Progenitor cell of endocrine pancreas (in vitro differentiated cells): ENCODE results near the gene RNF212B. TPM values are rescaled to one million over a fixed set of nuclear protein-coding genes. Genes with fewer than 3 reads are reported as not detected.
"Not testable (repeated sequence)": the region's sequence is repeated elsewhere in the genome, so short reads cannot be mapped to it uniquely, and the experiment has no call there.

ENCODE experiments used
- DNase-seq: peaks from one replicate; pipeline ENCODE4 v3.0.0; 2021; ENCODE audit warnings: low spot score; ENCODE audit not compliant: unreplicated experiment
- H3K27ac Mint-ChIP-seq: 2 replicates; pipeline ENCODE4 v1.8.0; 2021; ENCODE audit warnings: mild to moderate bottlenecking, moderate library complexity, mixed read lengths
- H3K27me3 Mint-ChIP-seq: 2 replicates; pipeline ENCODE4 v1.8.0; 2021; ENCODE audit warnings: mixed read lengths
- H3K36me3 Mint-ChIP-seq: 2 replicates; pipeline ENCODE4 v1.8.0; 2022; ENCODE audit warnings: mixed read lengths; ENCODE audit not compliant: insufficient read depth
- H3K4me1 Mint-ChIP-seq: 2 replicates; pipeline ENCODE4 v1.8.0; 2021; ENCODE audit warnings: low read depth, mixed read lengths
- H3K4me3 Mint-ChIP-seq: 2 replicates; pipeline ENCODE4 v1.8.0; 2021; ENCODE audit warnings: low read depth, mild to moderate bottlenecking, moderate library complexity, mixed read lengths
- H3K9me3 Mint-ChIP-seq: 2 replicates; pipeline ENCODE4 v1.8.0; 2021; ENCODE audit warnings: low read depth, mixed read lengths
- CTCF ChIP-seq: fragments of 200-600 bp; sonication (generic); IDR thresholded peaks from one replicate; pipeline ENCODE4 v1.5.0; 2021; ENCODE audit warnings: antibody characterized with exemption, mild to moderate bottlenecking; ENCODE audit not compliant: unreplicated experiment
- total RNA-seq: library from RNA; stranded (reverse); gene quantifications from 2 replicates; pipeline ENCODE4 v1.2.1, GENCODE V29; 2021

Gene RNF212B
- total RNA-seq, 1 donor from 2014 or later: not detected

GRCh38 chr14:23217032-23218020 is 20.4 kb upstream of the RNF212B start:
- H3K4me1 Mint-ChIP-seq: no peaks in the 10 kb centered on the region
- H3K9me3 Mint-ChIP-seq: peaks cover 6% of the 10 kb centered on the region
- TF ChIP-seq CTCF: no peak
- no peaks in the 10 kb centered on the region for H3K27me3 Mint-ChIP-seq
- no peak for DNase-seq
- no peak overlapping the region for H3K4me3 Mint-ChIP-seq
- H3K36me3 Mint-ChIP-seq: no peaks in the 10 kb centered on the region
- H3K27ac Mint-ChIP-seq: no peak overlapping the region

- H3K27ac Mint-ChIP-seq: peak overlapping the region; percentile 24
- no peaks in the 10 kb centered on the region for H3K27me3 Mint-ChIP-seq
- peaks cover 10% of the 10 kb centered on the region for H3K9me3 Mint-ChIP-seq
- no peaks in the 10 kb centered on the region for H3K36me3 Mint-ChIP-seq
- no peak for TF ChIP-seq CTCF
- no peak for DNase-seq
- no peaks in the 10 kb centered on the region for H3K4me1 Mint-ChIP-seq
- H3K4me3 Mint-ChIP-seq: no peak overlapping the region
Observed at GRCh38 chr14:23219075-23219474, 18.7 kb upstream of the RNF212B start.

- not testable (repeated sequence) for H3K27ac Mint-ChIP-seq, H3K27me3 Mint-ChIP-seq, H3K4me3 Mint-ChIP-seq, H3K36me3 Mint-ChIP-seq, DNase-seq, H3K4me1 Mint-ChIP-seq
- peaks cover 16% of the 10 kb centered on the region for H3K9me3 Mint-ChIP-seq
Observed at GRCh38 chr14:23224958-23225357, 12.8 kb upstream of the RNF212B start.

GRCh38 chr14:23227566-23227965 is 10.2 kb upstream of the RNF212B start:
- no peak for DNase-seq
- TF ChIP-seq CTCF: no peak
- H3K4me1 Mint-ChIP-seq: no peaks in the 10 kb centered on the region
- no peaks in the 10 kb centered on the region for H3K36me3 Mint-ChIP-seq
- H3K9me3 Mint-ChIP-seq: peaks cover 20% of the 10 kb centered on the region
- H3K27me3 Mint-ChIP-seq: no peaks in the 10 kb centered on the region
- no peak overlapping the region for H3K4me3 Mint-ChIP-seq
- no peak overlapping the region for H3K27ac Mint-ChIP-seq

- Mint-ChIP-seq H3K36me3 (no peaks in the 10 kb centered on the region), H3K9me3 (peaks cover 18% of the 10 kb centered on the region), H3K4me1 (no peaks in the 10 kb centered on the region), H3K4me3 (no peak overlapping the region), H3K27ac (no peak overlapping the region), H3K27me3 (no peaks in the 10 kb centered on the region)
- TF ChIP-seq CTCF: no peak
- DNase-seq: no peak
Observed at GRCh38 chr14:23228812-23229211, 8.9 kb upstream of the RNF212B start.

- H3K9me3 Mint-ChIP-seq, DNase-seq, H3K4me3 Mint-ChIP-seq, H3K27ac Mint-ChIP-seq, H3K4me1 Mint-ChIP-seq, H3K27me3 Mint-ChIP-seq, H3K36me3 Mint-ChIP-seq: not testable (repeated sequence)
Observed at GRCh38 chr14:23232241-23232808, 5.4 kb upstream of the RNF212B start.
